Muscle of leg (tissue), 11 donors: Measurements from ENCODE around the gene CHMP2A. TPM values are rescaled to one million over a fixed set of nuclear protein-coding genes. Genes with fewer than 3 reads are reported as not detected.
A peak's percentile ranks its signal among the peaks of the same experiment; 100 is the strongest.
"Not testable (repeated sequence)": the region's sequence is repeated elsewhere in the genome, so short reads cannot be mapped to it uniquely, and the experiment has no call there.

Experiments
- DNase-seq: peaks from one replicate; pipeline ENCODE4 v3.0.0; 2013
- H3K27ac ChIP-seq: one replicate; pipeline ENCODE4 v1.5.1; 2013; ENCODE audit warnings: mild to moderate bottlenecking, low read length, control low read depth
- H3K27me3 ChIP-seq: one replicate; pipeline ENCODE4 v1.6.1; 2013; ENCODE audit warnings: low read length; ENCODE audit not compliant: control insufficient read depth, insufficient read depth
- H3K36me3 ChIP-seq: one replicate; pipeline ENCODE4 v1.6.1; 2013; ENCODE audit warnings: low read length; ENCODE audit not compliant: control insufficient read depth, insufficient read depth
- H3K4me1 ChIP-seq: one replicate; pipeline ENCODE4 v1.6.1; 2013; ENCODE audit warnings: low read length; ENCODE audit not compliant: control insufficient read depth, insufficient read depth
- H3K4me3 ChIP-seq: one replicate; pipeline ENCODE4 v1.5.1; 2013; ENCODE audit warnings: low read length, control low read depth
- H3K9me3 ChIP-seq: replicated peaks from 2 replicates; pipeline ENCODE4 v1.6.1; 2013; ENCODE audit warnings: low read depth, low read length; ENCODE audit not compliant: control insufficient read depth
- WGBS: methylation state at CpG from one replicate; pipeline ENCODE4 v1.1.5; 2013; ENCODE audit warnings: missing lambda C conversion rate; ENCODE audit not compliant: insufficient coverage; 5-methylcytosine and 5-hydroxymethylcytosine counted together
- polyA plus RNA-seq, 8 donors: library from polyadenylated mRNA; unstranded; fragments of 120-200 nt; gene quantifications; one replicate each; pipeline versions ENCODE4 v1.2.1 to v1.2.3, GENCODE V29; 2013; ENCODE audit warnings: inconsistent platforms in 1 of 8, low replicate concordance in 1 of 8; ENCODE audit not compliant: insufficient read length in 8 of 8, insufficient read depth in 1 of 8
- total RNA-seq: library from RNA; stranded (reverse); fragments of 120-200 nt; gene quantifications from one replicate; pipeline ENCODE4 v1.2.4, GENCODE V29; 2013

Gene CHMP2A
- total and polyA plus RNA-seq, 9 donors, result 60.8 to 83.3 (median 75.9) TPM

GRCh38 chr19:58579473-58580142 is 24.7 kb upstream of the CHMP2A start:
- H3K4me1 ChIP-seq, result peaks cover 13% of the 10 kb centered on the region
- no peaks in the 10 kb centered on the region for H3K27me3 ChIP-seq
- H3K9me3 ChIP-seq, result no peaks in the 10 kb centered on the region
- no peak overlapping the region for H3K4me3 ChIP-seq
- no peak overlapping the region for H3K27ac ChIP-seq
- H3K36me3 ChIP-seq, result peaks cover 31% of the 10 kb centered on the region
- no peak for DNase-seq
- 90% methylated on average over 3 of the region's 8 CpGs for WGBS

GRCh38 chr19:58578012-58578925 is 23.4 kb upstream of the CHMP2A start:
- peaks cover 23% of the 10 kb centered on the region for H3K4me1 ChIP-seq

GRCh38 chr19:58577581-58577980 is 22.7 kb upstream of the CHMP2A start:
- H3K4me3 ChIP-seq, DNase-seq, H3K27ac ChIP-seq, H3K27me3 ChIP-seq, H3K9me3 ChIP-seq: not testable (repeated sequence)
- WGBS, result no CpG with 5 or more reads among the region's 2 CpGs
- Histone ChIP-seq H3K36me3 (peaks cover 15% of the 10 kb centered on the region), H3K4me1 (peaks cover 24% of the 10 kb centered on the region)

More at GRCh38 chr19:58578012-58578925, 23.4 kb upstream of the CHMP2A start:
- peaks cover 22% of the 10 kb centered on the region for H3K36me3 ChIP-seq
- H3K4me3 ChIP-seq, result no peak overlapping the region
- DNase-seq, result no peak
- WGBS, result 92% methylated on average over 6 of the region's 11 CpGs
- no peak overlapping the region for H3K27ac ChIP-seq
- H3K27me3 ChIP-seq, result no peaks in the 10 kb centered on the region
- no peaks in the 10 kb centered on the region for H3K9me3 ChIP-seq

GRCh38 chr19:58575183-58576041 is 20.5 kb upstream of the CHMP2A start:
- H3K36me3 ChIP-seq, result peaks cover 19% of the 10 kb centered on the region
- H3K9me3 ChIP-seq, result no peaks in the 10 kb centered on the region
- H3K27ac ChIP-seq, result peak overlapping the region; percentile 99
- peak; percentile 98 for DNase-seq
- peaks cover 27% of the 10 kb centered on the region for H3K4me1 ChIP-seq
- peak overlapping the region; percentile 95 for H3K4me3 ChIP-seq
- under 1% methylated on average over 52 of the region's 66 CpGs for WGBS
- H3K27me3 ChIP-seq, result no peaks in the 10 kb centered on the region

- peaks cover 36% of the 10 kb centered on the region for H3K36me3 ChIP-seq
- H3K27ac ChIP-seq, result peak overlapping the region; percentile 100
- H3K9me3 ChIP-seq, result no peaks in the 10 kb centered on the region
- H3K27me3 ChIP-seq, result no peaks in the 10 kb centered on the region
- DNase-seq, result no peak
- peak overlapping the region; percentile 68 for H3K4me3 ChIP-seq
- under 1% methylated on average over 20 of the region's 20 CpGs for WGBS
- H3K4me1 ChIP-seq, result peaks cover 27% of the 10 kb centered on the region
Observed at GRCh38 chr19:58573658-58574164, 18.8 kb upstream of the CHMP2A start.

GRCh38 chr19:58572818-58573657 is 18.1 kb upstream of the CHMP2A start, which contains the start of gene MZF1:
Gene MZF1 (minus strand): TSS chr19:58573335. CDS start chr19:58571389, 1,946 bp downstream.
- Histone ChIP-seq H3K4me1 (peaks cover 27% of the 10 kb centered on the region), H3K36me3 (peaks cover 35% of the 10 kb centered on the region), H3K27me3 (no peaks in the 10 kb centered on the region), H3K27ac (peak within 1 kb of the TSS; percentile 100), H3K4me3 (peak within 1 kb of the TSS; percentile 68), H3K9me3 (no peaks in the 10 kb centered on the region)
- WGBS, result under 1% methylated on average over 74 of the region's 75 CpGs
- DNase-seq, result peak; percentile 100

- Histone ChIP-seq H3K27ac (peak overlapping the region; percentile 100), H3K27me3 (no peaks in the 10 kb centered on the region), H3K9me3 (no peaks in the 10 kb centered on the region), H3K4me3 (peak overlapping the region; percentile 68), H3K36me3 (peaks cover 36% of the 10 kb centered on the region), H3K4me1 (peaks cover 27% of the 10 kb centered on the region)
- WGBS, result 31% methylated on average over 17 of the region's 24 CpGs
- no peak for DNase-seq
Observed at GRCh38 chr19:58572026-58572817, 17.3 kb upstream of the CHMP2A start.

GRCh38 chr19:58571575-58571947 is 16.7 kb upstream of the CHMP2A start:
- WGBS, result 84% methylated on average over 6 of the region's 8 CpGs
- Histone ChIP-seq H3K4me3 (no peak overlapping the region), H3K27ac (no peak overlapping the region), H3K36me3 (peaks cover 41% of the 10 kb centered on the region), H3K9me3 (no peaks in the 10 kb centered on the region), H3K4me1 (peaks cover 27% of the 10 kb centered on the region), H3K27me3 (no peaks in the 10 kb centered on the region)
- peak; percentile 36 for DNase-seq
